Right forelimb (tissue), 1 donor: ENCODE measurements around the gene SPECC1L.
A peak's percentile ranks its signal among the peaks of the same experiment; 100 is the strongest.

ENCODE experiments used
- DNase-seq: peaks from one replicate; pipeline ENCODE4 v3.0.0-alpha.2; 2018

Gene SPECC1L

GRCh38 chr22:24401931-24402367 is 131.3 kb downstream of the SPECC1L start:
- DNase-seq: no peak

- peak; percentile 58 for DNase-seq
Observed at GRCh38 chr22:24402460-24403192, 132.0 kb downstream of the SPECC1L start.

- no peak for DNase-seq
Observed at GRCh38 chr22:24403346-24403745, 132.7 kb downstream of the SPECC1L start.

- no peak for DNase-seq
Observed at GRCh38 chr22:24404561-24405275, 134.1 kb downstream of the SPECC1L start.

- no peak for DNase-seq
Observed at GRCh38 chr22:24405631-24406321, 135.1 kb downstream of the SPECC1L start.

- DNase-seq: no peak
Observed at GRCh38 chr22:24406322-24407277, 136.0 kb downstream of the SPECC1L start.

- DNase-seq: no peak
Observed at GRCh38 chr22:24407278-24407665, 136.6 kb downstream of the SPECC1L start.

- no peak for DNase-seq
Observed at GRCh38 chr22:24407884-24408283, 137.3 kb downstream of the SPECC1L start.

- DNase-seq: no peak
Observed at GRCh38 chr22:24408630-24409029, 138.0 kb downstream of the SPECC1L start.

- DNase-seq: no peak
Observed at GRCh38 chr22:24409707-24410106, 139.1 kb downstream of the SPECC1L start.

- no peak for DNase-seq
Observed at GRCh38 chr22:24410110-24410856, 139.7 kb downstream of the SPECC1L start.

GRCh38 chr22:24411256-24412004 is 140.8 kb downstream of the SPECC1L start:
- no peak for DNase-seq

GRCh38 chr22:24412274-24412673 is 141.6 kb downstream of the SPECC1L start:
- no peak for DNase-seq

- no peak for DNase-seq
Observed at GRCh38 chr22:24413271-24413670, 142.6 kb downstream of the SPECC1L start.

- no peak for DNase-seq
Observed at GRCh38 chr22:24413736-24414385, 143.2 kb downstream of the SPECC1L start.

GRCh38 chr22:24414523-24414922 is 143.9 kb downstream of the SPECC1L start:
- DNase-seq: no peak

- no peak for DNase-seq
Observed at GRCh38 chr22:24414984-24415945, 144.6 kb downstream of the SPECC1L start.

- DNase-seq: no peak
Observed at GRCh38 chr22:24416095-24416494, 145.5 kb downstream of the SPECC1L start.

- DNase-seq: no peak
Observed at GRCh38 chr22:24416611-24417010, 146.0 kb downstream of the SPECC1L start.
